AG09309 (cell line): ENCODE data around the gene HTRA2.
"Not testable (repeated sequence)": the region's sequence is repeated elsewhere in the genome, so short reads cannot be mapped to it uniquely, and the experiment has no call there.

ENCODE experiments used
- DNase-seq: peaks from one replicate; pipeline ENCODE4 v3.0.0-alpha.2; 2010; ENCODE audit warnings: low read depth
- H3K4me3 ChIP-seq: 2 replicates; pipeline ENCODE4 v1.5.1; 2011; ENCODE audit warnings: mild to moderate bottlenecking, low read depth, low read length, moderate library complexity; ENCODE audit not compliant: control insufficient read depth
- TF ChIP-seq, protein P1 (sequence below): IDR thresholded peaks from 2 replicates; pipeline ENCODE4 v1.5.1; 2011; ENCODE audit warnings: mild to moderate bottlenecking, low read depth, low read length, inconsistent platforms; ENCODE audit not compliant: insufficient read depth, control insufficient read depth; ENCODE audit errors: missing control alignments

HTRA2 gene

DNA sequence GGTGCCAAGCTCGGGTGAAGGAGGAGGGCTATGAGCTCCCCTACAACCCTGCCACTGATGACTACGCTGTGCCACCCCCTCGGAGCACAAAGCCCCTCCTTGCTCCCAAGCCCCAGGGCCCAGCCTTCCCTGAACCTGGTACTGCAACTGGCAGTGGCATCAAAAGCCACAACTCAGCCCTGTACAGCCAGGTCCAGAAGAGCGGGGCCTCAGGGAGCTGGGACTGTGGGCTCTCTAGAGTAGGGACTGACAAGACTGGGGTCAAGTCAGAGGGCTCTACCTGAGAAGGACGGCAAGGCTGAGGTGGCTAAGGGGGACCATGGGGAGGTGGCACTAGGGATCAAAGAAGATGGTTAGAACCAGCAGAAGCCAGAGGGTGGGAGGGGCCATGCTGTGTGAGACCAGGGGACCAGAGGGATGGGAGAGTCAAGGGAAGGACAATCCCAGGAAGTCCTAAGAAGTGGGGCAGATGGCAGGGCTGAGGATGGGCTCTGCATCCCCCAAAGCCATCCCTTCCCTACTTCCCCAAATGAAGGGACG is 27.2 kb downstream of the HTRA2 start:
- DNase-seq = no peak
- TF ChIP-seq, protein P1, sequence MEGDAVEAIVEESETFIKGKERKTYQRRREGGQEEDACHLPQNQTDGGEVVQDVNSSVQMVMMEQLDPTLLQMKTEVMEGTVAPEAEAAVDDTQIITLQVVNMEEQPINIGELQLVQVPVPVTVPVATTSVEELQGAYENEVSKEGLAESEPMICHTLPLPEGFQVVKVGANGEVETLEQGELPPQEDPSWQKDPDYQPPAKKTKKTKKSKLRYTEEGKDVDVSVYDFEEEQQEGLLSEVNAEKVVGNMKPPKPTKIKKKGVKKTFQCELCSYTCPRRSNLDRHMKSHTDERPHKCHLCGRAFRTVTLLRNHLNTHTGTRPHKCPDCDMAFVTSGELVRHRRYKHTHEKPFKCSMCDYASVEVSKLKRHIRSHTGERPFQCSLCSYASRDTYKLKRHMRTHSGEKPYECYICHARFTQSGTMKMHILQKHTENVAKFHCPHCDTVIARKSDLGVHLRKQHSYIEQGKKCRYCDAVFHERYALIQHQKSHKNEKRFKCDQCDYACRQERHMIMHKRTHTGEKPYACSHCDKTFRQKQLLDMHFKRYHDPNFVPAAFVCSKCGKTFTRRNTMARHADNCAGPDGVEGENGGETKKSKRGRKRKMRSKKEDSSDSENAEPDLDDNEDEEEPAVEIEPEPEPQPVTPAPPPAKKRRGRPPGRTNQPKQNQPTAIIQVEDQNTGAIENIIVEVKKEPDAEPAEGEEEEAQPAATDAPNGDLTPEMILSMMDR = no peak
- no peak overlapping the region for H3K4me3 ChIP-seq

DNA sequence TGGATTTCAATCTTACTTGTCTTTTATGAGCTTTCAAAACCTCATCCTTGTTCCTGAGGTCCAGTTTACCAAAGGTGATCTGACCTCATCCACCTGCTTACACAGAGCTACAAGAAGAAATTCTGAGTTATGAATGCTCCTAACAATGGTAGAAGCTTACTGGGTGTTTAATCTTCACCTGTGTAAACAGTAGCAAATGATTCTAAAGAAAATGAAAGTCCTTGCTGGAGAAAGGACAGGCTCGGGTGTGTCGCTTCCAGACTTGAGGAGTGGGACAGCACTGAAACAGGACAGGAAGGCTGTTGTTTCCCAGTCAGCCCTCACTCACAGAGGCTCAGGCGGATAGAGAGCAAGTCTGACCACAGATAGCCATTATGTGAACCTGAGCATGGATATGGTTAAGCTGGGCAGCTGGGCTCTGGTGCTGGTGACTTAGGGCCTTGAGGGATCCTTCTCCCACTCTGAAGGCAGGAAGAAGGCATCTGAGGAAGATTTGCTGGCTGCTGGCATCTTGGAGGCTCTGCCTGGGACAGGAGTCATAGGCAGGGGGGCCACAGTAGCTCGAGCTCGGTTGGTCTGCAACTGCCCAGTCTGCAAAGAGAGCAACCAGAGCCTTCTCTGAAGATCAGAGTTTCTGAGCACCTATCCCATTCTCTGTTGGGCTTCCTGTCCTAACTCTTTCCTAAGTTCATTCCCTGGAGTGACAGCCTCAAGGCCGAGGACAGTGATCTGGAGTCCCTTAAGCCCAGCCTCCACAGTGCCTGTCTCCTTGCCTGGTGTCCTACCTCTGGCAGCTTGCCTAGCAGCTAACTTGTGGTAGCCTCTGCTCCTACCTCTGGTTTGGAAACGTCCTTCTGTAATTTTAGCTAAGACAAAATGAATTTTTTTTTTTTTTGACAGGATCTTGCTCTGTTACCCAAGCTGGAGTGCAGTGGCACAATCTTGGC is 28.8 kb downstream of the HTRA2 start:
- TF ChIP-seq, protein P1 = no peak
- DNase-seq = no peak
- H3K4me3 ChIP-seq = no peak overlapping the region

DNA sequence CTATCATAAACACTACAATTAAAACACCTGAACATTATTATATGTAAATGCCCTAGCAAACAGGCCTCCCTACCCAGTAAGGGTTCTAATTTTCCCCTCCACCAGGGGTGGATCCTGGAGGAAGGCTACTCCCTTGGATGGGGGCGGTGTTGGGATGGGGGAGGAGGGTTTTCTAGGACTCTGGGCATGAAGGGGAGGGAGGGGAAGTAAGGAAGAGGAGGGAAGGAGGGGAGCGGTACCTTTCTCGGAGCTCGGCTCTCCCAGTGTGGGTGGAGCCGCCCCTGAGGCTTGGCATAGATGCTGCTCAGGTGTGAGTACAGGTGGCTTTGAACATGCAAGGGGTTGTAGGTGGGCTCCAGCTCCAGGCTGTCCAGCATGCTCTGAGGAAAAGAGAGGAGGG is 30.2 kb downstream of the HTRA2 start:
- DNase-seq = no peak
- H3K4me3 ChIP-seq = no peak overlapping the region
- TF ChIP-seq, protein P1 = no peak

DNA sequence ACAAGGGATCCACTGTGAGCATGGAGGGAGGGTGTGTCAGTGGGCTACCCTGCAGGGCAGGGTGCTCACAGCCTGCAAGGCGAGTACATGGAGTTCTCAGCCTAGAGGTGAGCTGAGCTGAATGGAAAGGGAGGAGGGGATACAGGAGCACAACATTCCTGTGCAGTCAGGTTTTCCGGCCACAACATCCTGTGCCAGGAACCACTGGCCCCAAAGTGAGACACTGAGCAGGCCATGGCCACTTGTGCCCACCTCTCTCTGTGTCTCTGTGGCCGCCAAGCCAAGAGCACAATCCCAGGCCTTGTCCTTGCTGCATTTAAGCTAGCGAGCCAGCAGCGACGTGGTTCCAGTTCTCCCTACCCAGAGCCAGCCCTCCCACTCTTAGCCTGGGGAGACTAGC is 30.9 kb downstream of the HTRA2 start:
- TF ChIP-seq, protein P1 = no peak
- H3K4me3 ChIP-seq = no peak overlapping the region
- DNase-seq = no peak

DNA sequence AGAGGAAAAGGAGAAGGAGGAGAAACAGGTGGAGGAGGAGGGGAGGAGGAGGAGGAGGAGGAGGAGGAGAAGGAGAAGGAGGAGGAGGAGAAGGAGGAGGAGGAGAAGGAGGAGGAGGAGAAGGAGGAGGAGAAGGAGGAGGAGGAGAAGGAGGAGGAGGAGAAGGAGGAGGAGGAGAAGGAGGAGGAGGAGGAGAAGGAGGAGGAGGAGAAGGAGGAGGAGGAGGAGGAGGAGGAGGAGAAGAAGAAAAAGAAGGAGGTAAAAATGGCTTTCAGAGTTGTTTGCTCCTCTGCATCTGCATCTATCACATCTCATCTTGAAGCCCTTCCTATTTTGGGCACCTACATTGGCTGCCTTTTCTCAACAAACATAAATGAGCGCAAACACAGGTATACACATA is 31.3 kb downstream of the HTRA2 start:
- DNase-seq, H3K4me3 ChIP-seq: not testable (repeated sequence)

DNA sequence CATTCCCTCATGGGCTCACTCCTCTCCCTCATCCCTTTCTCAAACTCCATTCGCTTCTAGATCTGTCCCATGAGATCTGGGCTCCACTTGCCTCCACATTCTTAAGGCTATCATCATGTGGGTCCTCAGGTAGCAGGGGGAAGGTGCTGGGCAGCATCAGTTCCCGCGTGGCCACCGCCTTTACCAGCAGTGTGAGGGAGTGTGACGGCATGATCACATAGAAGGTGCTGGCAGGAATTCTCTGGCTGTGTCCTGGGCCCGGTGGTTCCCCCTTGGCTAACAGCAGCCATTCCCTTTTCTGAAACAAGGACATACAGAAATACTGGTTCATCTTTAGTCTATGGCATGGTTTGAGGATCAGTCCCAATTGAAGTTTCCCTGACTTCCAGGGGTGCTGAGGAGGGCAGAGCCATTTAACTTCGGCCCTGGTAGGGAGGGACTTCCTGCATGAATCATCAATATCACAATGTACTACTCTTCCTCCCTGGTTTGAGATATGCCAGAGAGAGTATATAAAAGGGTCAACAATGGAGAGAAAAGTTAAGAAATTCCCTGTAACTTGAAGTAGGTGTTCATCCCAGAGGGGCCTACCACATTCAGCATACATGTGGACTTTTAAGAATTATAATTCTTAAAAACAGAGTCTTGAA is 32.5 kb downstream of the HTRA2 start:
- TF ChIP-seq, protein P1 = no peak
- H3K4me3 ChIP-seq = no peak overlapping the region
- no peak for DNase-seq

DNA sequence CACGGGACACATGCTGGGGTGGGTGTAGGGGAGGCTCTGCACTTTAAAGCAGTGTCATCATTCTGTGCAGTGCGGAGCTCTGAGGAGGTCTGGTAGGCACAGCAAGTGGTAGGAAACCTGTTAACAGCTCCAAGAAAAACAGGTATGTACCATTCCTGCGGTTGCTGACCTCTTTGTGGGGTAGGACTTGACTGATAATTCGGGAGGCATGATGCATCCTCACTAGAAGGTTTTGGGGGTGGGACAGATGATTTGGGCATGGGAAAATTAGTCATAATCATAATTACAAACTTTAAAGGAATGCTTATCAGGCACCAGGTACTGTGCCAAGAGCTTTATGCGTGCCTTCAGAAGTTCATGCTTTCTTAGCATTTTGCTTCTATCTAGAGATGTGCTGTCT is 34.5 kb downstream of the HTRA2 start:
- no peak overlapping the region for H3K4me3 ChIP-seq
- TF ChIP-seq, protein P1 = no peak
- no peak for DNase-seq
